Uterus (tissue), 4 donors: Measurements from ENCODE around the gene KRT74. TPM values are rescaled to one million over a fixed set of nuclear protein-coding genes. Genes with fewer than 3 reads are reported as not detected.

ENCODE experiments used
- DNase-seq, 2 donors: peaks; one replicate each; pipeline ENCODE4 v3.0.0-alpha.2; 2019 to 2020
- H3K27ac ChIP-seq, 2 donors: fragments of 200-600 bp; sonication (generic); 1 replicate in 1 of 2; 2 replicates in 1 of 2; pipeline ENCODE4 v1.5.1; 2016 to 2018
- H3K27me3 ChIP-seq, 2 donors: fragments of 200-600 bp; sonication (generic); one replicate each; pipeline ENCODE4 v1.5.1; 2018 to 2019; ENCODE audit warnings: control low read depth in 1 of 2
- H3K36me3 ChIP-seq, 2 donors: fragments of 200-600 bp; sonication (generic); one replicate each; pipeline ENCODE4 v1.5.1; 2019; ENCODE audit warnings: control low read depth in 1 of 2
- H3K4me1 ChIP-seq, 2 donors: fragments of 200-600 bp; sonication (generic); one replicate each; pipeline ENCODE4 v1.5.1; 2018 to 2019; ENCODE audit warnings: control low read depth in 1 of 2
- H3K4me3 ChIP-seq, 2 donors: fragments of 200-600 bp; sonication (generic); 1 replicate in 1 of 2; 2 replicates in 1 of 2; pipeline ENCODE4 v1.5.1; 2018 to 2019; ENCODE audit warnings: mild to moderate bottlenecking in 1 of 2
- H3K9me3 ChIP-seq, 2 donors: fragments of 200-600 bp; sonication (generic); one replicate each; pipeline ENCODE4 v1.5.1; 2019; ENCODE audit warnings: control low read depth in 1 of 2
- CTCF ChIP-seq, 4 experiments: fragments of 200-600 bp in 2 of 4; fragments of 450-650 bp in 2 of 4; sonication (generic) in 2 of 4; IDR thresholded peaks; one replicate each; pipeline ENCODE4 v1.5.1; 2016 to 2019; ENCODE audit warnings: antibody characterized with exemption in 4 of 4, mild to moderate bottlenecking in 2 of 4, moderate library complexity in 1 of 4
- POLR2A ChIP-seq, 2 donors: fragments of 450-650 bp; IDR thresholded peaks; one replicate each; pipeline ENCODE4 v1.6.1; 2016; ENCODE audit warnings: antibody characterized with exemption in 2 of 2, mild to moderate bottlenecking in 1 of 2, moderate library complexity in 1 of 2
- intact Hi-C: fragments of 100-400 bp; cut with DNase I; formaldehyde crosslinking; loops from one replicate; pipeline ENCODE4 v1.15.1; 2023; ENCODE audit warnings: low total_unique reads
- total RNA-seq, 4 donors: library from RNA; depleted of rRNA in 3 of 4; stranded (reverse); fragments of >200 nt in 3 of 4; gene quantifications; one replicate each; pipeline versions ENCODE4 v1.1.0 to v1.2.4, GENCODE V29; 2014 to 2023
- donor health status: DM: yes; HTN: yes; CAD: no.

KRT74 gene
- total RNA-seq, 4 donors from 2014 or later = not detected

- H3K4me3 ChIP-seq = no peak overlapping the region
- H3K9me3 ChIP-seq = no peaks in the 10 kb centered on the region
- H3K4me1 ChIP-seq = no peaks in the 10 kb centered on the region
- no peak for DNase-seq
- no peak overlapping the region for H3K27ac ChIP-seq
- TF ChIP-seq POLR2A (IDR thresholded peaks at IDR 0.05) (no peak), CTCF (IDR thresholded peaks at IDR 0.05) (no peak)
- intact Hi-C loops = no loop called here
- no peaks in the 10 kb centered on the region for H3K36me3 ChIP-seq
- H3K27me3 ChIP-seq = no peaks in the 10 kb centered on the region
Observed at GRCh38 chr12:52558781-52559445, 14.7 kb downstream of the KRT74 start.

- H3K27ac ChIP-seq = no peak overlapping the region
Observed at GRCh38 chr12:52557476-52557875, 16.2 kb downstream of the KRT74 start.

GRCh38 chr12:52555577-52555976, 18.1 kb downstream of the KRT74 start:
- Histone ChIP-seq H3K27me3 (no peaks in the 10 kb centered on the region), H3K4me3 (no peak overlapping the region), H3K9me3 (no peaks in the 10 kb centered on the region), H3K4me1 (no peaks in the 10 kb centered on the region), H3K27ac (no peak overlapping the region), H3K36me3 (no peaks in the 10 kb centered on the region)
- DNase-seq = no peak
- intact Hi-C loops = no loop called here
- TF ChIP-seq POLR2A (IDR thresholded peaks at IDR 0.05) (no peak), CTCF (IDR thresholded peaks at IDR 0.05) (no peak)

More at GRCh38 chr12:52557476-52557875, 16.2 kb downstream of the KRT74 start:
- intact Hi-C loops = no loop called here
- DNase-seq = no peak
- TF ChIP-seq POLR2A (IDR thresholded peaks at IDR 0.05) (no peak), CTCF (IDR thresholded peaks at IDR 0.05) (no peak)
- Histone ChIP-seq H3K27me3 (no peaks in the 10 kb centered on the region), H3K4me3 (no peak overlapping the region), H3K9me3 (no peaks in the 10 kb centered on the region), H3K4me1 (no peaks in the 10 kb centered on the region), H3K36me3 (no peaks in the 10 kb centered on the region)

DNA sequence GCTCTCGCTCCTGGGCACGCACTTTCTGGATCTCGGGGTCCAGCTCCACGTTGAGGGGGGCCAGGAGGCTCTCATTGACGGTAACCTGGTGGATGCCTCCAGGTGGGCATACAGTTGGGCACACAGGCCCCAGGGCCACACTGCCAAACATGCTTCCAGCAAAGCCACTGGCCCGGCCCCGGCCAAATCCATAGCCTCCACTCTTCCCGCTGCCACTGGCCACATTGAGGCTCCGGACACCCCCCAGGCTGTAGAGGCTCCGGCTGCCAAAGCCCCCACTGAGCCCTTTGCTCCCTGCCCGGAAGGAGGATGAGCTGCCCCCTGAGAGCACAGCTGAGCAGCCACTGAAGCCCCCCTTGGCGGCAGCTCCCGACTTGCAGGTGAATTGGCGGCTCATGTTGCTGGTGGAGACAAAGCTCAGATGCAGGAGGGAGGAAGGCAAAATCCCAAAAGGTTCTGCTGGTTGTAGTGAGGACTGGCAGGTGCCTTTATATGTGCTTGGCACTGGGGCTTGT, 20.9 kb downstream of the KRT74 start, which contains the start of gene KRT71:
Gene KRT71 (minus strand): TSS at position 465 of the 515 bp plus-strand sequence. CDS start 68 bp downstream, at position 397.
- intact Hi-C loops = no loop called here
- Histone ChIP-seq H3K4me3 (no peak within 1 kb of the TSS), H3K27ac (no peak within 1 kb of the TSS), H3K27me3 (no peaks in the 10 kb centered on the region), H3K4me1 (no peaks in the 10 kb centered on the region), H3K9me3 (no peaks in the 10 kb centered on the region), H3K36me3 (no peaks in the 10 kb centered on the region)
- no peak for DNase-seq
- TF ChIP-seq POLR2A (IDR thresholded peaks at IDR 0.05) (no peak), CTCF (IDR thresholded peaks at IDR 0.05) (no peak)

- intact Hi-C loops = no loop called here
- Histone ChIP-seq H3K36me3 (no peaks in the 10 kb centered on the region), H3K4me1 (no peaks in the 10 kb centered on the region), H3K4me3 (no peak overlapping the region), H3K9me3 (no peaks in the 10 kb centered on the region), H3K27me3 (no peaks in the 10 kb centered on the region), H3K27ac (no peak overlapping the region)
- DNase-seq = no peak
- TF ChIP-seq CTCF (IDR thresholded peaks at IDR 0.05) = no peak
- TF ChIP-seq POLR2A (IDR thresholded peaks at IDR 0.05) = no peak
Observed at GRCh38 chr12:52552055-52552454, 21.6 kb downstream of the KRT74 start.
